Neural cell (in vitro differentiated cells): ENCODE data around the gene GTF2B. TPM values are rescaled to one million over a fixed set of nuclear protein-coding genes. Genes with fewer than 3 reads are reported as not detected.
"Not testable (repeated sequence)": the region's sequence is repeated elsewhere in the genome, so short reads cannot be mapped to it uniquely, and the experiment has no call there.

Source experiments
- H2AFZ ChIP-seq: fragments of 200-600, 300-800 bp; sonication (generic), shearing (Covaris generic); 2 replicates; pipeline ENCODE4 v1.6.0; 2014; ENCODE audit warnings: low read depth, mild to moderate bottlenecking, antibody characterized with exemption, low read length, moderate library complexity
- H3F3A ChIP-seq: fragments of 200-600 bp; shearing (Covaris generic); 2 replicates; pipeline ENCODE4 v1.6.1; 2016; ENCODE audit warnings: mild to moderate bottlenecking, moderate library complexity, mixed read lengths, antibody characterized with exemption, low read length; ENCODE audit not compliant: insufficient read depth, poor library complexity, severe bottlenecking
- H3K27ac ChIP-seq: fragments of 200-600, 300-800 bp; sonication (generic), shearing (Covaris generic); 2 replicates; pipeline ENCODE4 v1.5.1; 2014; ENCODE audit warnings: mild to moderate bottlenecking, low read length, moderate library complexity
- H3K27me3 ChIP-seq: fragments of 300-800, 200-600 bp; sonication (generic), shearing (Covaris generic); 2 replicates; pipeline ENCODE4 v1.6.0; 2014; ENCODE audit warnings: mild to moderate bottlenecking, low read depth, low read length, moderate library complexity; ENCODE audit not compliant: insufficient read depth
- H3K36me3 ChIP-seq: fragments of 300-800, 200-600 bp; sonication (generic), shearing (Covaris generic); 2 replicates; pipeline ENCODE4 v1.5.1; 2014; ENCODE audit warnings: mild to moderate bottlenecking, antibody characterized with exemption, low read length, moderate library complexity; ENCODE audit not compliant: insufficient read depth
- H3K4me2 ChIP-seq: fragments of 300-800, 200-600 bp; sonication (generic), shearing (Covaris generic); 2 replicates; pipeline ENCODE4 v1.6.0; 2014; ENCODE audit warnings: mild to moderate bottlenecking, low read length
- H3K4me3 ChIP-seq: fragments of 300-800, 200-600 bp; sonication (generic), shearing (Covaris generic); 2 replicates; pipeline ENCODE4 v1.5.1; 2014; ENCODE audit warnings: mild to moderate bottlenecking, low read length, moderate library complexity
- H3K79me2 ChIP-seq: fragments of 200-600 bp; shearing (Covaris generic); replicated peaks from 2 replicates; pipeline ENCODE4 v1.6.0; 2014; ENCODE audit warnings: mild to moderate bottlenecking, low read length, moderate library complexity; ENCODE audit not compliant: insufficient read depth
- H3K9ac ChIP-seq: fragments of 300-800, 200-600 bp; sonication (generic), shearing (Covaris generic); 2 replicates; pipeline ENCODE4 v1.6.1; 2016; ENCODE audit warnings: mild to moderate bottlenecking, low read length, mixed read lengths
- H3K9me2 ChIP-seq: fragments of 200-600 bp; shearing (Covaris generic); 2 replicates; pipeline ENCODE4 v1.6.1; 2016; ENCODE audit warnings: mild to moderate bottlenecking, low read length, mixed read lengths; ENCODE audit not compliant: insufficient read depth
- H3K9me3 ChIP-seq: fragments of 200-600, 300-800 bp; sonication (generic), shearing (Covaris generic); 2 replicates; pipeline ENCODE4 v1.6.1; 2016; ENCODE audit warnings: mild to moderate bottlenecking, mixed run types, low read length, moderate library complexity, mixed read lengths
- H4K20me1 ChIP-seq: fragments of 200-600 bp; shearing (Covaris generic); 2 replicates; pipeline ENCODE4 v1.6.1; 2016; ENCODE audit warnings: mild to moderate bottlenecking, mixed run types; ENCODE audit not compliant: insufficient read depth
- CTCF ChIP-seq: fragments of 450-650 bp; IDR thresholded peaks from 2 replicates; pipeline ENCODE4 v1.5.1; 2014; ENCODE audit warnings: antibody characterized with exemption, mild to moderate bottlenecking, moderate library complexity; ENCODE audit not compliant: poor library complexity, severe bottlenecking
- EP300 ChIP-seq: fragments of 450-650 bp; conservative IDR thresholded peaks from 2 replicates; pipeline ENCODE4 v1.6.1; 2014; ENCODE audit warnings: antibody characterized with exemption, mild to moderate bottlenecking, moderate library complexity; ENCODE audit not compliant: poor library complexity, severe bottlenecking
- EZH2 ChIP-seq: fragments of 200-600, 300-800 bp; shearing (Covaris generic), sonication (generic); IDR thresholded peaks from 2 replicates; pipeline ENCODE4 v1.6.1; 2014; ENCODE audit warnings: antibody characterized with exemption, low read length, borderline replicate concordance, mild to moderate bottlenecking; ENCODE audit not compliant: insufficient read depth, poor library complexity, severe bottlenecking
- MXI1 ChIP-seq: fragments of 450-650 bp; conservative IDR thresholded peaks from 2 replicates; pipeline ENCODE4 v1.6.1; 2014; ENCODE audit warnings: antibody characterized with exemption, mild to moderate bottlenecking; ENCODE audit not compliant: poor library complexity, severe bottlenecking
- POLR2AphosphoS5 ChIP-seq: IDR thresholded peaks from 2 replicates; pipeline ENCODE4 v1.6.1; 2012
- RAD21 ChIP-seq: fragments of 450-650 bp; conservative IDR thresholded peaks from 2 replicates; pipeline ENCODE4 v1.6.1; 2014; ENCODE audit warnings: antibody characterized with exemption, mild to moderate bottlenecking, moderate library complexity
- REST ChIP-seq: IDR thresholded peaks from 2 replicates; pipeline ENCODE4 v1.6.1; 2012; ENCODE audit warnings: borderline replicate concordance
- SMC3 ChIP-seq: fragments of 450-650 bp; conservative IDR thresholded peaks from 2 replicates; pipeline ENCODE4 v1.6.1; 2014; ENCODE audit warnings: antibody characterized with exemption, mild to moderate bottlenecking, moderate library complexity; ENCODE audit not compliant: poor library complexity
- TAF1 ChIP-seq: IDR thresholded peaks from 2 replicates; pipeline ENCODE4 v1.6.1; 2012; ENCODE audit warnings: low read depth
- polyA plus RNA-seq: library from polyadenylated mRNA; depleted of rRNA; stranded (reverse); fragments of >200 nt; gene quantifications from 2 replicates; pipeline ENCODE4 v1.2.3, GENCODE V29; 2014

GTF2B gene
- polyA plus RNA-seq, 1 donor from 2014 or later, result 129 TPM

- no peak for TF ChIP-seq POLR2AphosphoS5
- no peak for TF ChIP-seq EP300
- no peak for TF ChIP-seq CTCF
- TF ChIP-seq REST, result no peak
- TF ChIP-seq MXI1, result no peak
- TF ChIP-seq RAD21, result no peak
- TF ChIP-seq EZH2, result no peak
- no peak for TF ChIP-seq TAF1
- no peak for TF ChIP-seq SMC3
- Histone ChIP-seq H3K27ac (no peak overlapping the region), H3K9me3 (no peaks in the 10 kb centered on the region), H3K27me3 (no peaks in the 10 kb centered on the region), H3F3A (no peaks in the 10 kb centered on the region), H3K9me2 (no peaks in the 10 kb centered on the region), H3K79me2 (peaks cover 19% of the 10 kb centered on the region), H3K4me2 (no peak overlapping the region), H4K20me1 (no peaks in the 10 kb centered on the region), H3K9ac (no peak overlapping the region), H3K36me3 (no peaks in the 10 kb centered on the region), H3K4me3 (no peak overlapping the region), H2AFZ (no peak overlapping the region)
Measured at GRCh38 chr1:88883156-88883555, 8.2 kb downstream of the GTF2B start.

GRCh38 chr1:88880717-88881116 lies 10.7 kb downstream of the GTF2B start:
- peaks cover 21% of the 10 kb centered on the region for H3K79me2 ChIP-seq
- not testable (repeated sequence) for H3K9me3 ChIP-seq, H4K20me1 ChIP-seq, H3K36me3 ChIP-seq, H3K27me3 ChIP-seq, H3K4me2 ChIP-seq, H3K9me2 ChIP-seq, H3K27ac ChIP-seq, H3K4me3 ChIP-seq, H3F3A ChIP-seq, H2AFZ ChIP-seq, H3K9ac ChIP-seq

- Histone ChIP-seq H3K36me3 (no peaks in the 10 kb centered on the region), H3K9ac (no peak overlapping the region), H3K27me3 (no peaks in the 10 kb centered on the region), H4K20me1 (no peaks in the 10 kb centered on the region), H3K79me2 (peaks cover 25% of the 10 kb centered on the region), H3K4me2 (no peak overlapping the region), H3K4me3 (no peak overlapping the region), H3K9me2 (no peaks in the 10 kb centered on the region), H2AFZ (no peak overlapping the region), H3K9me3 (no peaks in the 10 kb centered on the region), H3F3A (no peaks in the 10 kb centered on the region), H3K27ac (no peak overlapping the region)
- TF ChIP-seq RAD21 (no peak), TAF1 (no peak), MXI1 (no peak), REST (no peak)
Measured at GRCh38 chr1:88878731-88879130, 12.6 kb downstream of the GTF2B start.
